ENCODE results near the gene SPNS3.

GRCh38 chr17:4446326-4447071 lies 12.8 kb downstream of the SPNS3 start:
- TF ChIP-seq, protein P1, sequence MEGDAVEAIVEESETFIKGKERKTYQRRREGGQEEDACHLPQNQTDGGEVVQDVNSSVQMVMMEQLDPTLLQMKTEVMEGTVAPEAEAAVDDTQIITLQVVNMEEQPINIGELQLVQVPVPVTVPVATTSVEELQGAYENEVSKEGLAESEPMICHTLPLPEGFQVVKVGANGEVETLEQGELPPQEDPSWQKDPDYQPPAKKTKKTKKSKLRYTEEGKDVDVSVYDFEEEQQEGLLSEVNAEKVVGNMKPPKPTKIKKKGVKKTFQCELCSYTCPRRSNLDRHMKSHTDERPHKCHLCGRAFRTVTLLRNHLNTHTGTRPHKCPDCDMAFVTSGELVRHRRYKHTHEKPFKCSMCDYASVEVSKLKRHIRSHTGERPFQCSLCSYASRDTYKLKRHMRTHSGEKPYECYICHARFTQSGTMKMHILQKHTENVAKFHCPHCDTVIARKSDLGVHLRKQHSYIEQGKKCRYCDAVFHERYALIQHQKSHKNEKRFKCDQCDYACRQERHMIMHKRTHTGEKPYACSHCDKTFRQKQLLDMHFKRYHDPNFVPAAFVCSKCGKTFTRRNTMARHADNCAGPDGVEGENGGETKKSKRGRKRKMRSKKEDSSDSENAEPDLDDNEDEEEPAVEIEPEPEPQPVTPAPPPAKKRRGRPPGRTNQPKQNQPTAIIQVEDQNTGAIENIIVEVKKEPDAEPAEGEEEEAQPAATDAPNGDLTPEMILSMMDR (IDR thresholded peaks at IDR 0.05) = no peak
- TF ChIP-seq POLR2AphosphoS5 (IDR thresholded peaks at IDR 0.05; ENCODE audit: low read depth, low read length) = no peak
- TF ChIP-seq RCOR1 (IDR thresholded peaks at IDR 0.05; ENCODE audit: low read length) = no peak
- TF ChIP-seq, protein P2, sequence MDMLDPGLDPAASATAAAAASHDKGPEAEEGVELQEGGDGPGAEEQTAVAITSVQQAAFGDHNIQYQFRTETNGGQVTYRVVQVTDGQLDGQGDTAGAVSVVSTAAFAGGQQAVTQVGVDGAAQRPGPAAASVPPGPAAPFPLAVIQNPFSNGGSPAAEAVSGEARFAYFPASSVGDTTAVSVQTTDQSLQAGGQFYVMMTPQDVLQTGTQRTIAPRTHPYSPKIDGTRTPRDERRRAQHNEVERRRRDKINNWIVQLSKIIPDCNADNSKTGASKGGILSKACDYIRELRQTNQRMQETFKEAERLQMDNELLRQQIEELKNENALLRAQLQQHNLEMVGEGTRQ (IDR thresholded peaks at IDR 0.05; ENCODE audit: borderline replicate concordance, low read depth, low read length) = no peak
- no peak for TF ChIP-seq EP300 (IDR thresholded peaks at IDR 0.05; ENCODE audit: borderline replicate concordance in 1 of 2, low read depth in 1 of 2, low read length in 1 of 2)
- TF ChIP-seq MXI1 (IDR thresholded peaks at IDR 0.05; ENCODE audit: low read depth, low read length) = no peak
- TF ChIP-seq EZH2phosphoT487 (IDR thresholded peaks at IDR 0.05; ENCODE audit: borderline replicate concordance, low read depth) = no peak
- TF ChIP-seq SIN3A (IDR thresholded peaks at IDR 0.05; ENCODE audit: borderline replicate concordance, low read depth, low read length) = no peak
- no peak for TF ChIP-seq RFX5 (IDR thresholded peaks at IDR 0.05; ENCODE audit: low read length)
- no peak for TF ChIP-seq GABPA (IDR thresholded peaks at IDR 0.05; ENCODE audit: low read depth)
- no peak for TF ChIP-seq TEAD4 (IDR thresholded peaks at IDR 0.05; ENCODE audit: borderline replicate concordance, insufficient read depth)
